Mammary epithelial cell (primary cell): ENCODE data around the gene NEK6.

ENCODE experiments used
- EZH2 ChIP-seq: IDR thresholded peaks from 2 replicates; pipeline ENCODE4 v1.6.1; 2012; ENCODE audit warnings: low read length, inconsistent platforms, borderline replicate concordance
- TF ChIP-seq, protein P1 (sequence below), 2 donors: IDR thresholded peaks in 1 of 2; conservative IDR thresholded peaks in 1 of 2; 2 replicates each; pipeline ENCODE4 v1.5.1; 2011 to 2012; ENCODE audit warnings: inconsistent platforms in 2 of 2, low read length in 2 of 2, mild to moderate bottlenecking in 2 of 2, control low read depth in 1 of 2, low read depth in 1 of 2; ENCODE audit not compliant: insufficient read depth in 1 of 2; ENCODE audit errors: extremely low read depth in 1 of 2

DNA sequence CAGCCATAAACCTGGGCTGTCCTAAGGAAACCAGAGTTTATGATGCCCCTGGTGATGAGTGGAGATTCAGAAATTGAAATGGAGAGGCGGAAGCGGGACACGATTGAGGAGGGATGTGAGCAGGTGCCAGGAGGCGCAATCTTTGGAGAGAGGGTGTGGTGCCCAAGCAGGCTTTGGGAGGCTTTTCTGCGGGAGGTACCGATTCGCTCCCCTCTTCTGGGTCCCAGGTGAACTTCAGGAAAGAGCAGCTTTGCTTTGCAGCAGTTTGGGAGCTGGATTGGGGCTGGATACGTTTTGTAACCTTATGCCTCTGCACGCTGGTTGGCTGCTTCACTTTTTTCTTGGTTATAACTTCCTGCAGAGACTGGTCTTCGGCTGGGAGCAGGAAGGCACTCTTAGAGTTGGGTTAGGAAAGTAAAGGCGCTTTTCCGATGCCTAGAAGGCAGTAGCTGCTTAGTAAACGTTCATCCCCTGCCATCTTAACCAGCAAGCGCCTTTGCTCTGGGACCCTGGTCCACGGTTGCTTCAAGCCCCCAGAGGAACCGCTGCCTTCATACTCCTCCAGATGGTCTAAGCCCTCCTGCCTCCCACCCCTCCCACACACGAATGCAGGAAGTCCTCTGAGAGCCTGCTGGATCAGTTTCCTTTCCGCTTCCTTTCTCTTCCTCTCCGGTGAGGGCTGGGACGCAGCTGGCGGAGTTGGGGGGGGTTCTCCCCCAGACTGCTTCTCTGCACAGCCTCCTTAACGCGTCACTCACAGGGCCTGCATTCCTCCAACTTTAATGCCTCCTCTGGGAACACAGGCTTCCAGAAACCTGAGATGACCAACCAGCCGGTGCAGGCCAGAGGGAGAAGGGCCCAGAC is 15.2 kb upstream of the NEK6 start:
- TF ChIP-seq, protein P1, sequence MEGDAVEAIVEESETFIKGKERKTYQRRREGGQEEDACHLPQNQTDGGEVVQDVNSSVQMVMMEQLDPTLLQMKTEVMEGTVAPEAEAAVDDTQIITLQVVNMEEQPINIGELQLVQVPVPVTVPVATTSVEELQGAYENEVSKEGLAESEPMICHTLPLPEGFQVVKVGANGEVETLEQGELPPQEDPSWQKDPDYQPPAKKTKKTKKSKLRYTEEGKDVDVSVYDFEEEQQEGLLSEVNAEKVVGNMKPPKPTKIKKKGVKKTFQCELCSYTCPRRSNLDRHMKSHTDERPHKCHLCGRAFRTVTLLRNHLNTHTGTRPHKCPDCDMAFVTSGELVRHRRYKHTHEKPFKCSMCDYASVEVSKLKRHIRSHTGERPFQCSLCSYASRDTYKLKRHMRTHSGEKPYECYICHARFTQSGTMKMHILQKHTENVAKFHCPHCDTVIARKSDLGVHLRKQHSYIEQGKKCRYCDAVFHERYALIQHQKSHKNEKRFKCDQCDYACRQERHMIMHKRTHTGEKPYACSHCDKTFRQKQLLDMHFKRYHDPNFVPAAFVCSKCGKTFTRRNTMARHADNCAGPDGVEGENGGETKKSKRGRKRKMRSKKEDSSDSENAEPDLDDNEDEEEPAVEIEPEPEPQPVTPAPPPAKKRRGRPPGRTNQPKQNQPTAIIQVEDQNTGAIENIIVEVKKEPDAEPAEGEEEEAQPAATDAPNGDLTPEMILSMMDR (conservative IDR thresholded peaks at IDR 0.05 in 1 of 2, IDR thresholded peaks at IDR 0.05 in 1 of 2; ENCODE audit: extremely low read depth in 1 of 2, insufficient read depth in 1 of 2, low read depth in 1 of 2, low read length in 2 of 2) = no peak
- no peak for TF ChIP-seq EZH2
